ENCODE data around the gene SPTLC3.

- TF ChIP-seq CTCF (conservative IDR thresholded peaks at IDR 0.05 in 1 of 2, IDR thresholded peaks at IDR 0.05 in 1 of 2; ENCODE audit: low read depth in 1 of 2, low read length in 2 of 2) (no peak), EZH2 (IDR thresholded peaks at IDR 0.05; ENCODE audit: low read length, missing control alignments) (no peak)
Measured at GRCh38 chr20:13166437-13166836, 157.7 kb downstream of the SPTLC3 start.

All from fibroblast of lung (primary cell).